Mononuclear cell (primary cell): ENCODE data around the gene IER5. TPM values are rescaled to one million over a fixed set of nuclear protein-coding genes. Genes with fewer than 3 reads are reported as not detected.

Experiments used
- H3K27me3 ChIP-seq: 2 replicates; pipeline ENCODE4 v1.6.0; 2011; ENCODE audit warnings: low read length, control low read depth; ENCODE audit not compliant: insufficient read depth
- H3K4me1 ChIP-seq: 2 replicates; pipeline ENCODE4 v1.5.1; 2011; ENCODE audit warnings: mild to moderate bottlenecking, low read length, control low read depth; ENCODE audit not compliant: insufficient read depth
- H3K4me3 ChIP-seq: 2 replicates; pipeline ENCODE4 v1.5.1; 2011; ENCODE audit warnings: mild to moderate bottlenecking, low read length, moderate library complexity
- H3K9me3 ChIP-seq: 2 replicates; pipeline ENCODE4 v1.5.1; 2011; ENCODE audit warnings: low read depth, mild to moderate bottlenecking, control low read depth, low read length
- total RNA-seq: library from RNA; depleted of rRNA; stranded (reverse); fragments of >200 nt; gene quantifications from one replicate; pipeline ENCODE4 v1.2.3, GENCODE V29; 2012

IER5 gene
- total RNA-seq, 1 donor, result 170 TPM

DNA sequence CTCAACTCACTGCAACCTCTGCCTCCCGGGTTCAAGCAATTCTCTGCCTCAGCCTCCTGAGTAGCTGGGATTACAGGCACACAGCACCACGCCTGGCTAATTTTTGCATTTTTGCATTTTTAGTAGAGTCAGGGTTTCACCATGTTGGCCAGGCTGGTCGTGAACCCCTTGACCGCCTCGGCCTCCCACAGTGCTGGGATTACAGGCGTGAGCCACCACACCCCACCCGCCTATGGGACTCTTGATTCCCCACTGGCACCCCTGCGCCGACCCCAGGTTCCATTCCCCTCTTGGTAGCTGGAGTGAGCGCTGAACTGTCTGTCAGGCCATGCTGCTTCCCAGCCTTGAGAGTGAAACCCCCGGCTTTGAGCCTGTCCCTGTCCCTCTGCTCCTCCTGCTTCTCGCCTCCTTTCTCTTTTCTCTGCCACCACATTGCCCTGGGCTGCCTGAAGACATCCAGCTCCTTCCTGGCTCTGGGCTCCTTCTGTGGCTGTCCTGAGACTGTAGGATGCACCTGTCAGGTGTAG lies 48.8 kb downstream of the IER5 start:
- no peak overlapping the region for H3K4me3 ChIP-seq
- no peaks in the 10 kb centered on the region for H3K27me3 ChIP-seq
- H3K4me1 ChIP-seq, result peaks cover 82% of the 10 kb centered on the region
- no peaks in the 10 kb centered on the region for H3K9me3 ChIP-seq

GRCh38 chr1:181139631-181140061 lies 51.1 kb downstream of the IER5 start:
- Histone ChIP-seq H3K27me3 (no peaks in the 10 kb centered on the region), H3K9me3 (no peaks in the 10 kb centered on the region), H3K4me3 (no peak overlapping the region), H3K4me1 (peaks cover 63% of the 10 kb centered on the region)

GRCh38 chr1:181140398-181140797 lies 51.9 kb downstream of the IER5 start:
- Histone ChIP-seq H3K27me3 (no peaks in the 10 kb centered on the region), H3K4me1 (peaks cover 56% of the 10 kb centered on the region), H3K9me3 (no peaks in the 10 kb centered on the region), H3K4me3 (no peak overlapping the region)

DNA sequence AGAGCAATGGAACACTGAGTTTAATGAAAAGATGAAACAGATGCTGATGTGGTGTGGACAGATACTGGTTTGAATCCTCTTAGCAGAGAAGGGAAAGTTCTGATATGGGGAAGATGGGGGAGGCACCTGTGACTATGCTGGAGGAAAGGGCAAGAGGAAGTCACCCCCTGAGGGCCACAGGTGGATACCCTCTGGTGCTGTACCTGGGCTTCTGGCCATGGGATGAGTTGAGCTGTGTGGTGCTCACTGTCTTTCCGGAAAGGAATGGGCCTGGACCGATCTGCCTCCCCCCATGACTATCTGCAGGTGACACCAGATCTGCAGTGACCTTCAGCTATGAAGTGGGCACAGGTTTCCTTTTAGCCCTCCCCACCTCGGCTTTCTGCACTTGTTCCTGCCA lies 52.4 kb downstream of the IER5 start:
- Histone ChIP-seq H3K27me3 (no peaks in the 10 kb centered on the region), H3K9me3 (no peaks in the 10 kb centered on the region), H3K4me3 (no peak overlapping the region), H3K4me1 (peaks cover 51% of the 10 kb centered on the region)

DNA sequence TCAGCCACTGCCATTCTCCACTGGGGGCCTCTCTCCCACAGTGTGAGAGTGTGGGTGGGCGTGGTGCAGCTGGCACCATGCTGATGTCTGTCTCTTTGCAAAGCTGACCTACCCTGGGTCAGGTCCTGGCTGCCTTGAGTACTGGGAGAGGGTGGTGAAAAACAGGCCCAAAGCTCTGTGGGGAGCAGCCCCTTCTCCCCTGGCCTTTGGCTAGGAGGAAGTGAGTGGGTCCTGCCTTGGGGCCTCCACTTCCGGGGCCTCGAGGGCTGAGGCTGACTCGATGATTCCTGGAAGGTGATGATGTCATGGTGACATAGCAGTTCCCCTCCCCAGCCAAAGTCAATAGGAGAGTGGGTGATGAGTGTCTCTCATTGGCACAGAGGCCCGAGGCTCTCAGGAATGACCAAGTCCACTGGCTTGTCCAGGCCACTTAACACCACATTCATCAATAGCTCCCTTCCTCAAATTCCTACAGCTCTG lies 53.0 kb downstream of the IER5 start:
- Histone ChIP-seq H3K27me3 (no peaks in the 10 kb centered on the region), H3K9me3 (no peaks in the 10 kb centered on the region), H3K4me1 (peaks cover 45% of the 10 kb centered on the region), H3K4me3 (no peak overlapping the region)

Other genes starting within 250 kb of the IER5 start
- 2.0 TPM for gene KIAA1614, start 175.8 kb upstream of the IER5 start, total RNA-seq
- gene STX6, start 65.8 kb upstream of the IER5 start, total RNA-seq, result 9.7 TPM
- gene MR1, start 54.7 kb upstream of the IER5 start, total RNA-seq, result 19.2 TPM